B cell (primary cell): Measurements from ENCODE around the gene PYGL.

Experiments
- CTCF ChIP-seq: fragments of 200-600 bp; IDR thresholded peaks from one replicate; pipeline ENCODE4 v1.8.0; 2022; ENCODE audit warnings: antibody characterized with exemption, mild to moderate bottlenecking
- EZH2 ChIP-seq: IDR thresholded peaks from 2 replicates; pipeline ENCODE4 v1.6.1; 2012; ENCODE audit warnings: borderline replicate concordance, low read depth, mild to moderate bottlenecking, moderate library complexity, low read length; ENCODE audit not compliant: insufficient read depth, poor library complexity, severe bottlenecking

GRCh38 chr14:50928002-50928635, 16.2 kb downstream of the PYGL start:
- TF ChIP-seq CTCF (no peak), EZH2 (no peak)
